Panc1 (cell line): Measurements from ENCODE around the gene WDFY3. TPM values are rescaled to one million over a fixed set of nuclear protein-coding genes. Genes with fewer than 3 reads are reported as not detected.

Experiments used
- ATAC-seq: fragments of 200-7000 bp; cut with Tn5 transposase; 2 replicates; pipeline ENCODE4 v1.9.1; 2020; ENCODE audit warnings: mild to moderate bottlenecking, moderate library complexity
- BruUV-seq: library from RNA; stranded (reverse); fragments of 400-500 nt; replicated peaks from 2 replicates; lab custom pipeline; 2021; lab: Mats Ljungman, UMichigan
- CTCF ChIA-PET: fragments of 300-600 bp; sonication (Branson Sonifier 250); formaldehyde crosslinking; loops from one replicate; lab custom pipeline; 2022; ENCODE audit warnings: antibody characterized with exemption; lab: Charles Lee
- POLR2A ChIA-PET: fragments of 300-600 bp; sonication (Branson Sonifier 250); formaldehyde crosslinking; loops from one replicate; lab custom pipeline; 2022; ENCODE audit warnings: antibody characterized with exemption; lab: Charles Lee
- DNase-seq: peaks from one replicate; pipeline ENCODE4 v3.0.0-alpha.2; 2010; ENCODE audit warnings: low read depth, low spot score
- H3K27ac ChIP-seq: 2 replicates; pipeline ENCODE4 v1.5.1; 2011; ENCODE audit warnings: mild to moderate bottlenecking, low read length, inconsistent platforms
- H3K27me3 ChIP-seq: fragments of 200-500 bp; sonication (Bioruptor generic); 2 replicates; pipeline ENCODE4 v1.6.0; 2014; ENCODE audit warnings: low read length, inconsistent platforms; ENCODE audit not compliant: control insufficient read depth, insufficient read depth
- H3K36me3 ChIP-seq: fragments of 200-500 bp; sonication (Bioruptor generic); 2 replicates; pipeline ENCODE4 v1.5.1; 2014; ENCODE audit warnings: inconsistent platforms, mild to moderate bottlenecking, low read length, moderate library complexity; ENCODE audit not compliant: control insufficient read depth, insufficient read depth
- H3K4me1 ChIP-seq: 2 replicates; pipeline ENCODE4 v1.5.1; 2011; ENCODE audit warnings: inconsistent platforms, mild to moderate bottlenecking, low read length, moderate library complexity; ENCODE audit not compliant: control insufficient read depth, insufficient read depth
- H3K4me3 ChIP-seq, 2 experiments: 2 replicates each; pipeline ENCODE4 v1.5.1; 2011 to 2012; ENCODE audit warnings: low read depth in 2 of 2, low read length in 2 of 2, mild to moderate bottlenecking in 2 of 2, inconsistent platforms in 1 of 2, moderate library complexity in 1 of 2
- H3K9me3 ChIP-seq: fragments of 200-500 bp; sonication (Bioruptor generic); 2 replicates; pipeline ENCODE4 v1.5.1; 2014; ENCODE audit warnings: low read depth, mild to moderate bottlenecking, inconsistent platforms, low read length, moderate library complexity; ENCODE audit not compliant: control insufficient read depth, insufficient read depth
- CTCF ChIP-seq: fragments of 450-650 bp; IDR thresholded peaks from 2 replicates; pipeline ENCODE4 v1.5.1; 2017; ENCODE audit warnings: mild to moderate bottlenecking
- POLR2AphosphoS5 ChIP-seq: IDR thresholded peaks from 2 replicates; pipeline ENCODE4 v1.6.1; 2012; ENCODE audit warnings: mild to moderate bottlenecking, low read depth, low read length, moderate library complexity
- REST ChIP-seq, 2 experiments: IDR thresholded peaks; 2 replicates each; pipeline ENCODE4 v1.6.1; 2011 to 2012; ENCODE audit warnings: low read depth in 2 of 2, control low read depth in 1 of 2, low read length in 1 of 2, mild to moderate bottlenecking in 1 of 2, moderate library complexity in 1 of 2; ENCODE audit not compliant: insufficient read depth in 1 of 2
- SIN3A ChIP-seq: IDR thresholded peaks from 2 replicates; pipeline ENCODE4 v1.6.1; 2012; ENCODE audit warnings: low read depth, mild to moderate bottlenecking, low read length, moderate library complexity, borderline replicate concordance; ENCODE audit not compliant: insufficient read depth
- TCF7L2 ChIP-seq: IDR thresholded peaks from 2 replicates; pipeline ENCODE4 v1.6.1; 2011; ENCODE audit warnings: mild to moderate bottlenecking, low read depth, low read length, inconsistent platforms
- in situ Hi-C: cut with HindIII; loops from 2 replicates; pipeline ENCODE4 v1.10.0; 2016; ENCODE audit warnings: low sequenced_read_pairs, low pct_unique_long_range_greater_than_20kb
- intact Hi-C: fragments of 100-400 bp; cut with micrococcal nuclease; formaldehyde crosslinking; loops from one replicate; pipeline ENCODE4 v1.10.0; 2022; ENCODE audit not compliant: unreplicated experiment
- total RNA-seq: library from RNA; stranded (reverse); gene quantifications from one replicate; pipeline ENCODE4 v1.2.1, GENCODE V29; 2021; ENCODE audit not compliant: unreplicated experiment

WDFY3 gene
- total RNA-seq, 1 experiment from 2014 or later, result 47.8 TPM

GRCh38 chr4:84913176-84913575, 53.3 kb downstream of the WDFY3 start:
- H3K4me3 ChIP-seq, result no peak overlapping the region
- no peaks in the 10 kb centered on the region for H3K9me3 ChIP-seq
- no TSS peak for BruUV-seq
- ChIA-PET POLR2A (no interaction called here), CTCF (no interaction called here)
- in situ Hi-C loops, result no loop called here
- DNase-seq (no peak), ATAC-seq (no peak)
- no peaks in the 10 kb centered on the region for H3K27me3 ChIP-seq
- no peak for TF ChIP-seq TCF7L2
- no peak for TF ChIP-seq REST (IDR thresholded peaks at IDR 0.05; ENCODE audit: insufficient read depth in 1 of 2, low read depth in 2 of 2, low read length in 1 of 2)
- TF ChIP-seq SIN3A, result no peak
- no peak for TF ChIP-seq POLR2AphosphoS5
- TF ChIP-seq CTCF, result no peak
- no peak overlapping the region for H3K27ac ChIP-seq
- H3K36me3 ChIP-seq, result no peaks in the 10 kb centered on the region
- intact Hi-C loops, result no loop called here
- no peaks in the 10 kb centered on the region for H3K4me1 ChIP-seq

DNA sequence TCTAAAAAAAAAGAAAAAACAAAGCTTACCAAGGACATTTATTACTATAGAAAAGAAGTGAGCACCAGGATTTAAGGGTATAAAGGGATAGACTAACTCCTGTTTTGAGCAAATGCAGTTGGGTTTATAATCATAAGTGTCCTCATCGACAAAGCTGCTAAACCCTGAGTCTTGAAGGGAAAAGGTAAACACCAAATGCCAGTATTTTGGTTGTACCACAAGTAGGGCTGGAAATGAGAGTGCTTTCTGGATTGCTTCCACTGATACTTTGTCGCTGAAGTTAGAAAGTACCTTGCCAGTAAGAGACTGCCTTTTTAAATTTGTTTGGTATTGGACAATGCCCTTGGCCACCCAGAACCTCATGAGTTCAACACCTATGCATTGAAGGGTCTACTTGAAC, 53.7 kb downstream of the WDFY3 start:
- DNase-seq, result no peak
- H3K4me3 ChIP-seq, result no peak overlapping the region
- in situ Hi-C loops, result no loop called here

More for the DNA sequence above, 53.7 kb downstream of the WDFY3 start:
- POLR2A ChIA-PET, result no interaction called here
- no TSS peak for BruUV-seq
- Histone ChIP-seq H3K36me3 (no peaks in the 10 kb centered on the region), H3K27ac (no peak overlapping the region), H3K4me1 (no peaks in the 10 kb centered on the region), H3K27me3 (no peaks in the 10 kb centered on the region), H3K9me3 (no peaks in the 10 kb centered on the region)
- CTCF ChIA-PET, result no interaction called here
- TF ChIP-seq TCF7L2, result no peak
- no peak for TF ChIP-seq CTCF
- no peak for TF ChIP-seq POLR2AphosphoS5
- TF ChIP-seq REST (IDR thresholded peaks at IDR 0.05; ENCODE audit: insufficient read depth in 1 of 2, low read depth in 2 of 2, low read length in 1 of 2), result no peak
- no peak for TF ChIP-seq SIN3A
- intact Hi-C loops, result no loop called here
- no peak for ATAC-seq
